ENCODE results near the gene TMEM87A. TPM values are rescaled to one million over a fixed set of nuclear protein-coding genes. Genes with fewer than 3 reads are reported as not detected.

Gene TMEM87A
- total RNA-seq, 1 experiment from 2014 or later: 31.2 TPM

- no TSS peak for BruUV-seq (replicated peaks)
- no peak for DNase-seq
- Mint-ChIP-seq H3K36me3 (ENCODE audit: insufficient read depth, unreplicated experiment) (peaks cover 22% of the 10 kb centered on the region), H3K4me3 (ENCODE audit: low read depth, unreplicated experiment) (no peak overlapping the region), H3K27ac (ENCODE audit: unreplicated experiment) (no peak overlapping the region), H3K27me3 (ENCODE audit: unreplicated experiment) (no peaks in the 10 kb centered on the region), H3K9me3 (ENCODE audit: low read depth, unreplicated experiment) (no peaks in the 10 kb centered on the region), H3K4me1 (ENCODE audit: low read depth, unreplicated experiment) (no peaks in the 10 kb centered on the region)
- TF ChIP-seq CTCF (IDR thresholded peaks at IDR 0.05; ENCODE audit: unreplicated experiment): no peak
- CTCF ChIA-PET: no interaction called here
- intact Hi-C loops (cut with micrococcal nuclease; ENCODE audit: unreplicated experiment): no loop called here
These were observed 2.2 kb downstream of the TMEM87A start for GRCh38 chr15:42270996-42271395.

- no peak for TF ChIP-seq CTCF (IDR thresholded peaks at IDR 0.05; ENCODE audit: unreplicated experiment)
- Mint-ChIP-seq H3K4me1 (ENCODE audit: low read depth, unreplicated experiment) (no peaks in the 10 kb centered on the region), H3K27ac (ENCODE audit: unreplicated experiment) (no peak overlapping the region), H3K27me3 (ENCODE audit: unreplicated experiment) (no peaks in the 10 kb centered on the region), H3K4me3 (ENCODE audit: low read depth, unreplicated experiment) (no peak overlapping the region), H3K9me3 (ENCODE audit: low read depth, unreplicated experiment) (no peaks in the 10 kb centered on the region), H3K36me3 (ENCODE audit: insufficient read depth, unreplicated experiment) (peaks cover 22% of the 10 kb centered on the region)
- CTCF ChIA-PET: no interaction called here
- intact Hi-C loops (cut with micrococcal nuclease; ENCODE audit: unreplicated experiment): no loop called here
- DNase-seq: no peak
- BruUV-seq (replicated peaks): no TSS peak
These were observed 2.7 kb downstream of the TMEM87A start for GRCh38 chr15:42270551-42270950.

- H3K9me3 Mint-ChIP-seq (ENCODE audit: low read depth, unreplicated experiment): no peaks in the 10 kb centered on the region
- peaks cover 9% of the 10 kb centered on the region for H3K36me3 Mint-ChIP-seq (ENCODE audit: insufficient read depth, unreplicated experiment)
- no peak for TF ChIP-seq CTCF (IDR thresholded peaks at IDR 0.05; ENCODE audit: unreplicated experiment)
- H3K4me3 Mint-ChIP-seq (ENCODE audit: low read depth, unreplicated experiment): no peak overlapping the region
- H3K4me1 Mint-ChIP-seq (ENCODE audit: low read depth, unreplicated experiment): no peaks in the 10 kb centered on the region
- H3K27ac Mint-ChIP-seq (ENCODE audit: unreplicated experiment): no peak overlapping the region
- intact Hi-C loops (cut with micrococcal nuclease; ENCODE audit: unreplicated experiment): no loop called here
- no peak for DNase-seq
- CTCF ChIA-PET: no interaction called here
- H3K27me3 Mint-ChIP-seq (ENCODE audit: unreplicated experiment): no peaks in the 10 kb centered on the region
- no TSS peak for BruUV-seq (replicated peaks)
These were observed 5.9 kb downstream of the TMEM87A start for GRCh38 chr15:42267286-42267685.

- H3K36me3 Mint-ChIP-seq (ENCODE audit: insufficient read depth, unreplicated experiment): peaks cover 9% of the 10 kb centered on the region
- no peaks in the 10 kb centered on the region for H3K4me1 Mint-ChIP-seq (ENCODE audit: low read depth, unreplicated experiment)
- no peaks in the 10 kb centered on the region for H3K9me3 Mint-ChIP-seq (ENCODE audit: low read depth, unreplicated experiment)
- CTCF ChIA-PET: no interaction called here
- DNase-seq: no peak
- H3K27ac Mint-ChIP-seq (ENCODE audit: unreplicated experiment): no peak overlapping the region
- BruUV-seq (replicated peaks): no TSS peak
- H3K4me3 Mint-ChIP-seq (ENCODE audit: low read depth, unreplicated experiment): no peak overlapping the region
- H3K27me3 Mint-ChIP-seq (ENCODE audit: unreplicated experiment): no peaks in the 10 kb centered on the region
- intact Hi-C loops (cut with micrococcal nuclease; ENCODE audit: unreplicated experiment): no loop called here
- no peak for TF ChIP-seq CTCF (IDR thresholded peaks at IDR 0.05; ENCODE audit: unreplicated experiment)
These were observed 8.4 kb downstream of the TMEM87A start for GRCh38 chr15:42264795-42265194.

- Mint-ChIP-seq H3K9me3 (ENCODE audit: low read depth, unreplicated experiment) (peaks cover 19% of the 10 kb centered on the region), H3K4me1 (ENCODE audit: low read depth, unreplicated experiment) (no peaks in the 10 kb centered on the region), H3K27ac (ENCODE audit: unreplicated experiment) (no peak overlapping the region), H3K4me3 (ENCODE audit: low read depth, unreplicated experiment) (no peak overlapping the region), H3K36me3 (ENCODE audit: insufficient read depth, unreplicated experiment) (peaks cover 6% of the 10 kb centered on the region), H3K27me3 (ENCODE audit: unreplicated experiment) (no peaks in the 10 kb centered on the region)
- BruUV-seq (replicated peaks): no TSS peak
- DNase-seq: no peak
- CTCF ChIA-PET: no interaction called here
- no peak for TF ChIP-seq CTCF (IDR thresholded peaks at IDR 0.05; ENCODE audit: unreplicated experiment)
- intact Hi-C loops (cut with micrococcal nuclease; ENCODE audit: unreplicated experiment): no loop called here
These were observed 19.9 kb downstream of the TMEM87A start for GRCh38 chr15:42253300-42253699.

All from Calu3 (cell line).